ENCODE results near the gene EPN3.

EPN3 gene

GRCh38 chr17:50560931-50561745, 28.6 kb downstream of the EPN3 start:
- Histone ChIP-seq H2BK5ac (ENCODE audit: low read depth, low read length, poor library complexity) (no peak overlapping the region), H3K79me2 (ENCODE audit: control insufficient read depth, insufficient read depth, low read length, poor library complexity) (no peaks in the 10 kb centered on the region), H2AK5ac (ENCODE audit: low read length) (no peak overlapping the region), H3K18ac (ENCODE audit: low read length) (no peak overlapping the region), H4K91ac (ENCODE audit: low read depth, low read length) (no peak overlapping the region), H3K27ac (ENCODE audit: low read depth, low read length) (no peak overlapping the region), H2BK12ac (ENCODE audit: low read length) (no peak overlapping the region), H2BK120ac (ENCODE audit: insufficient read depth, low read length, poor library complexity) (no peak overlapping the region), H3K14ac (ENCODE audit: low read length) (no peak overlapping the region), H3K36me3 (ENCODE audit: control insufficient read depth in 1 of 2, insufficient read depth in 2 of 2, low read length in 2 of 2) (no peaks in the 10 kb centered on the region), H3K4me3 (ENCODE audit: low read depth, low read length) (no peak overlapping the region), H4K8ac (ENCODE audit: low read depth, low read length) (no peak overlapping the region), H3K4me1 (ENCODE audit: control insufficient read depth in 1 of 2, insufficient read depth in 2 of 2, low read length in 2 of 2) (peaks cover 6 to 13% of the 10 kb centered on the region in 2 experiments), H3K4me2 (ENCODE audit: low read length) (peak overlapping the region; percentile 70), H2AFZ (ENCODE audit: insufficient read depth, low read length, poor library complexity) (no peak overlapping the region), H3K27me3 (ENCODE audit: insufficient read depth, low read length) (peaks cover 82% of the 10 kb centered on the region), H3K9me3 (ENCODE audit: insufficient read depth, low read depth, low read length) (peaks cover 11% of the 10 kb centered on the region), H4K12ac (ENCODE audit: low read depth, low read length) (no peak overlapping the region), H3K9ac (ENCODE audit: low read length) (no peak overlapping the region), H3K79me1 (ENCODE audit: low read length) (no peaks in the 10 kb centered on the region), H3K4ac (ENCODE audit: low read depth, low read length) (no peak overlapping the region), H3K23ac (ENCODE audit: low read length) (no peak overlapping the region)
- no peak for DNase-seq
- no CpG with 5 or more reads among the region's 88 CpGs for WGBS (ENCODE audit: extremely low coverage, insufficient coverage, insufficient read length)

- Histone ChIP-seq H3K79me2 (ENCODE audit: control insufficient read depth, insufficient read depth, low read length, poor library complexity) (no peaks in the 10 kb centered on the region), H3K27me3 (ENCODE audit: insufficient read depth, low read length) (peaks cover 81% of the 10 kb centered on the region), H3K23ac (ENCODE audit: low read length) (no peak overlapping the region), H3K14ac (ENCODE audit: low read length) (no peak overlapping the region), H3K4me2 (ENCODE audit: low read length) (no peak overlapping the region), H4K8ac (ENCODE audit: low read depth, low read length) (no peak overlapping the region), H3K9ac (ENCODE audit: low read length) (no peak overlapping the region), H3K27ac (ENCODE audit: low read depth, low read length) (no peak overlapping the region), H3K4me1 (ENCODE audit: control insufficient read depth in 1 of 2, insufficient read depth in 2 of 2, low read length in 2 of 2) (peaks cover 6 to 13% of the 10 kb centered on the region in 2 experiments), H3K4me3 (ENCODE audit: low read depth, low read length) (no peak overlapping the region), H2BK5ac (ENCODE audit: low read depth, low read length, poor library complexity) (no peak overlapping the region), H4K12ac (ENCODE audit: low read depth, low read length) (no peak overlapping the region), H3K4ac (ENCODE audit: low read depth, low read length) (no peak overlapping the region), H2BK120ac (ENCODE audit: insufficient read depth, low read length, poor library complexity) (no peak overlapping the region), H3K36me3 (ENCODE audit: control insufficient read depth in 1 of 2, insufficient read depth in 2 of 2, low read length in 2 of 2) (no peaks in the 10 kb centered on the region), H3K79me1 (ENCODE audit: low read length) (no peaks in the 10 kb centered on the region), H2BK12ac (ENCODE audit: low read length) (no peak overlapping the region), H4K91ac (ENCODE audit: low read depth, low read length) (no peak overlapping the region), H2AK5ac (ENCODE audit: low read length) (no peak overlapping the region), H3K9me3 (ENCODE audit: insufficient read depth, low read depth, low read length) (peaks cover 10% of the 10 kb centered on the region), H3K18ac (ENCODE audit: low read length) (no peak overlapping the region), H2AFZ (ENCODE audit: insufficient read depth, low read length, poor library complexity) (no peak overlapping the region)
- DNase-seq = no peak
- WGBS (ENCODE audit: extremely low coverage, insufficient coverage, insufficient read length) = no CpG with 5 or more reads among the region's 27 CpGs
These were observed 29.2 kb downstream of the EPN3 start for GRCh38 chr17:50561746-50562141.

GRCh38 chr17:50562242-50563091, 29.9 kb downstream of the EPN3 start:
- Histone ChIP-seq H3K79me1 (ENCODE audit: low read length) (no peaks in the 10 kb centered on the region), H3K27ac (ENCODE audit: low read depth, low read length) (no peak overlapping the region), H3K9me3 (ENCODE audit: insufficient read depth, low read depth, low read length) (peaks cover 8% of the 10 kb centered on the region), H3K79me2 (ENCODE audit: control insufficient read depth, insufficient read depth, low read length, poor library complexity) (no peaks in the 10 kb centered on the region), H2BK5ac (ENCODE audit: low read depth, low read length, poor library complexity) (no peak overlapping the region), H3K4me1 (ENCODE audit: control insufficient read depth in 1 of 2, insufficient read depth in 2 of 2, low read length in 2 of 2) (peaks cover 6 to 13% of the 10 kb centered on the region in 2 experiments), H2BK12ac (ENCODE audit: low read length) (no peak overlapping the region), H3K4ac (ENCODE audit: low read depth, low read length) (no peak overlapping the region), H3K14ac (ENCODE audit: low read length) (no peak overlapping the region), H3K9ac (ENCODE audit: low read length) (no peak overlapping the region), H2BK120ac (ENCODE audit: insufficient read depth, low read length, poor library complexity) (no peak overlapping the region), H4K12ac (ENCODE audit: low read depth, low read length) (no peak overlapping the region), H4K91ac (ENCODE audit: low read depth, low read length) (no peak overlapping the region), H3K4me3 (ENCODE audit: low read depth, low read length) (no peak overlapping the region), H3K23ac (ENCODE audit: low read length) (no peak overlapping the region), H3K18ac (ENCODE audit: low read length) (no peak overlapping the region), H2AK5ac (ENCODE audit: low read length) (no peak overlapping the region), H3K36me3 (ENCODE audit: control insufficient read depth in 1 of 2, insufficient read depth in 2 of 2, low read length in 2 of 2) (no peaks in the 10 kb centered on the region), H3K27me3 (ENCODE audit: insufficient read depth, low read length) (peaks cover 74% of the 10 kb centered on the region), H3K4me2 (ENCODE audit: low read length) (no peak overlapping the region), H2AFZ (ENCODE audit: insufficient read depth, low read length, poor library complexity) (no peak overlapping the region), H4K8ac (ENCODE audit: low read depth, low read length) (no peak overlapping the region)
- no CpG with 5 or more reads among the region's 22 CpGs for WGBS (ENCODE audit: extremely low coverage, insufficient coverage, insufficient read length)
- DNase-seq = no peak

- WGBS (ENCODE audit: extremely low coverage, insufficient coverage, insufficient read length) = no CpG with 5 or more reads among the region's 4 CpGs
These were observed 30.6 kb downstream of the EPN3 start for GRCh38 chr17:50563092-50563511.

More at GRCh38 chr17:50563092-50563511, 30.6 kb downstream of the EPN3 start:
- Histone ChIP-seq H3K18ac (ENCODE audit: low read length) (no peak overlapping the region), H3K79me1 (ENCODE audit: low read length) (no peaks in the 10 kb centered on the region), H3K79me2 (ENCODE audit: control insufficient read depth, insufficient read depth, low read length, poor library complexity) (no peaks in the 10 kb centered on the region), H3K36me3 (ENCODE audit: control insufficient read depth in 1 of 2, insufficient read depth in 2 of 2, low read length in 2 of 2) (no peaks in the 10 kb centered on the region), H2BK120ac (ENCODE audit: insufficient read depth, low read length, poor library complexity) (no peak overlapping the region), H3K4ac (ENCODE audit: low read depth, low read length) (no peak overlapping the region), H3K27ac (ENCODE audit: low read depth, low read length) (no peak overlapping the region), H4K91ac (ENCODE audit: low read depth, low read length) (no peak overlapping the region), H3K23ac (ENCODE audit: low read length) (no peak overlapping the region), H3K27me3 (ENCODE audit: insufficient read depth, low read length) (peaks cover 68% of the 10 kb centered on the region), H3K4me1 (ENCODE audit: control insufficient read depth in 1 of 2, insufficient read depth in 2 of 2, low read length in 2 of 2) (peaks cover 6 to 13% of the 10 kb centered on the region in 2 experiments), H2AFZ (ENCODE audit: insufficient read depth, low read length, poor library complexity) (no peak overlapping the region), H4K12ac (ENCODE audit: low read depth, low read length) (no peak overlapping the region), H2BK12ac (ENCODE audit: low read length) (no peak overlapping the region), H3K4me3 (ENCODE audit: low read depth, low read length) (no peak overlapping the region), H2BK5ac (ENCODE audit: low read depth, low read length, poor library complexity) (no peak overlapping the region), H3K4me2 (ENCODE audit: low read length) (no peak overlapping the region), H3K9me3 (ENCODE audit: insufficient read depth, low read depth, low read length) (peaks cover 8% of the 10 kb centered on the region), H2AK5ac (ENCODE audit: low read length) (no peak overlapping the region), H3K14ac (ENCODE audit: low read length) (no peak overlapping the region), H3K9ac (ENCODE audit: low read length) (no peak overlapping the region), H4K8ac (ENCODE audit: low read depth, low read length) (no peak overlapping the region)
- no peak for DNase-seq
